Stimulated activated CD4-positive, alpha-beta T cell treated with anti-CD3 and anti-CD28 coated beads, Interleukin-1b, Interleukin-23, amount 100 ng/mL, for 4 hours (primary cell): Measurements from ENCODE around the gene CAMKMT.

Source experiments
- DNase-seq, 2 donors: peaks; one replicate each; pipeline ENCODE4 v3.0.0-alpha.2; 2020; ENCODE audit warnings: low read depth in 2 of 2

The CAMKMT gene

DNA sequence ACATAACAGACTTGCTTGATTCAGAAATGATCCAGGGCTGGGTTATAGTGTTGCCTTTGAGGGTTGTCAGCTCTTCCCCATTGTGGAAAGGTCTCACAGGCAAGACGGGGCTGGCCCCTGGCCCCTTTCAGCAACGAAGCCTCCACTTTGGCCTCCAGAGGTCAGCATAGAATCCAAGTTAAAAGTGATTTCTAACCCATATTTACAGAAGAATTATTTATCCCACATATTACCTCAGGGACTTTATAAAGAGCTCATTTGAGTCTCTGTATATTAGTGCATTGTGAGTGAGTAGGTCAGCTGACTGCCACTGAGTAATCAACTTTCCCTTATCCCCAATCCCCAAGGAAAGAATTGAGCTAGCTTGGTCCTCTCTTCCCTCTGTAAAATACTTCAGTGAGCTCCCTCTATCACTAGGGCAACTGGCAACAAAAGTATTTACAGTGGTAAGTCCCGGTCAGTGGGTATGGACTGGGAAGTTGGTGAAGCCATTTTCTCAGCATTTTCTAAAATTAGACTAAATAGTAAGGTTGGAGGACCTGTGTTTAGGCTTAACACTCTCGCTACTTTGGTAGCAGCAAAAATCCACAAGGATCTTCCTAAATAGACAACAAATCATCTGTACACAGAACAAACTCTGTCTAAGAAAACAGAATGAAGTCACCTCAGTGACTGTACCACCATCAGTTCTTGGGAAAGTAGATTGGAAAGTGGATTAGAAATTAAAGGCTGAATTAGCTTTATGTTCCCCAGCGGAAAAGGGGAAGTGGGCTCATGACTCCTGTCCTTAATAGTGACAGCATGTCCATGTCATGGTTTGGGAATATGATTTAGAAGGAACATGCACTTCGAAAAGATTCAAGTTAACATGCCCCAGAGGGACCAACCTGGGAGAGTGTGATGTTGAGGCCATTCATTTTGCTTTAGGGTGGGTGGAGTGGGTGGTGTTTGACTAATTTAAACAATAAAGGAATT, 408.8 kb downstream of the CAMKMT start:
- DNase-seq: no peak

DNA sequence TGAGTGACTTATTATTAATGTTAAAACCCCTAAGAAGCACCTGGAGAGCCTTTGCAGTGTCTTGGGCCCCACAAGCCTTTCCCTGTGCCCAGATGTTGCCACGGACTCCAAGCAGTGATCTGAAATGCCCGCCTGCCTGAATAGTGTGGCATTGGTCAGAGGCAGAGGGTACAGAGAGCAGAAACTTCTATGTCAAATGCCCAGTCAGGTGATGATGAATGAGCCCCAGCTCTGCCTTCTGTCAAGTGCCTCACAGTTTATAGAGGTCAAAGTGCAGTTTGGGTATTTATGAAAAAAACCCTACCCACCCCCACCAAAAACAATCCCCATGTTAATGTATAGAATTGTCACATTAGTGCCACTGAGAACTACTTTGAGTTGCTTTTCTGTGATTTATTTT, 409.8 kb downstream of the CAMKMT start:
- DNase-seq: no peak

DNA sequence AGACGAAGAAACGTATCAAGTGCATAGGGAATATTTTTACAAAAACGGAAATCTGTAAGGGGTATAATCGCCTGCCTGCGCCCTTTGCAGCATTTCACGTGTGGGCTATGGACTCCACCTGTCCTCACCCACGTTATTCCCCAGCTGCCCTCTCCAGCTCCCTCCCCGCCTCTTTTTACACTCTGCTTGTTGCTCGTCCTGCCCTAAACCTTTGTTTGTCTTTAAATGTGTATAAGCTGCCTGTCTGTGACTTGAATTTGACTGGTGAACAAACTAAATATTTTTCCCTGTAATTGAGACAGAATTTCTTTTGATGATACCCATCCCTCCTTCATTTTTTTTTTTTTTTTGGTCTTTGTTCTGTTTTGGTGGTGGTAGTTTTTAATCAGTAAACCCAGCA, 410.4 kb downstream of the CAMKMT start:
- DNase-seq: no peak

DNA sequence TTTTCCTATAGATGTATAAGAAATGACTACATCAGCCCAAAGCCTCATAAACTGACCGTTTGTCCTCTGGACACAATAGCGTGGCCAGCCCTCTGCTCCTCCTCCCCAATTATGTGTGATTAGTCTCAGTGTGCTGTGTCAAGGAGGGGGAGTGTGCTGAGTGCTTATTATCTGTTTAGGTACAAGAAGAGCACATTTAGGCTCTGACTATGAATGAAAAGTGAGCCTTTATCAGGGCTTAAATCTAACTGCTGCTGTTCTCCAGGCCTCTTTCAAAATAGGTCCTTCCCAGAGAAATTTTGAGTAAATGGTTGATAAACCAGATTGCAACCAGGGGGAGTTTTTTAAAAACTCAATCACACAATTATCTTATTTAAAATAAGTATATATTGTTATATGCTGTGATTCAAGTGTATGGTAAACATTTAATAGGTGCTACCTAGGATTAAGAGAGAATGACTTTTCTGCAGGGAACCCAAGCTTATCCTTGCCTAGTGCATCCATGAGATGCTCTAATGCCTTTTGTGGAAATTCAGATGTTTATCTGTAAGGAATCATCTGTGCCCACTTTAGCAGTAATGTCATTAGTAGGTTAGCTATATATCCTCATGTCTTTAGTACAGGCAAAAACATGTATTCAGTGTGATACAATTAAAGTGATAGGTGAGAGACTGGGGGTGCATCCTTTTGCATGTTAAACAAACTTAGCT, 411.1 kb downstream of the CAMKMT start:
- DNase-seq: no peak

DNA sequence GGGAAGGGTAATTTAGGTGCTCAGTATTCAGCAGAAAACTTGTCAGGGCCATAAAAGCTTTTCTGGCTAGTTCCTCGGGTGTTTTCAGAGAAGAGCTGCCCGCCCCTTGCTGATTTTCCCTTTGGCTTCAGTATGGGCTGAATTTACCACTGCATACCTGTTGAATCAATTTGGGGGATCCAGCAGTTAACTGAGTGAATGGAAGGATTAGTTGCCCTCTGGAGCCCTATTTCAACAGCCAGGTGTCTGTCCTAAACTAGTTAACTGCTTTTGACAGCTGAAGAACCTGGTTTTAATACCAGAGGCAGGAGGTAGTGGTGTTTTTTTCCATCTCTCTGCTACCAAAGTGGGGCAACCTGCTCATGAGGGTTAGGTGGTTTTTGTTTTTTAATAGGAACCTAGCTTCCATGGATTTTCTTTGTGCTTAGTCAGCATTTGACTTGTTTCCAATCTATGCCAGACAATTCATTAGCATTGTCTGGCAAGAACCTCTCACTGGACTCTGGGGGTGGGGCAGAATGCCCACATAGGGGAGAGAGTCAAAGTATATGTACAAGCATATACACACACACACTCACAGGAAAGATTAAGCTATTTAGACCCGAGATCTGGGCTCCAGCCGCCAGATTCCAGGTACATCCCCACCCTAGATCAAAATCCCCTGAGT, 413.2 kb downstream of the CAMKMT start:
- DNase-seq: no peak

DNA sequence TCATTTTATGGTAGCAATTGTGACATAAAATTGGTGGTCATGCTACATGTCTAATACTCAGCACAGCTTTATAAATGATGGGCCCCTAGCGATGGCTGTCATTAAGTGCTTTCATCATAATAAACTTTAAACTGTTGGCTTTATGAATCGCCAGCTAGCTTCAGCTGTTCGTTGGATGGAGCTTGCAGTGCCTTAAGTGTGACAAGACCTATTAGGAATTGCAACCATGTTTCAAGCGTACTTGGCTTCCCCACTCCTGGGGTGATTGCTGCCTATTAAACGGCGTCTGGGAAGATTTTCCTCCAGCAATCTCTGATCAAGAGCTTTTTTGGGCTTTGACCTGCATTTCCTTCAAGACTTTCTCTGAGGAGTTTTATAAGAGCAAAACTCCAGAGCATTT, 415.3 kb downstream of the CAMKMT start:
- no peak for DNase-seq

DNA sequence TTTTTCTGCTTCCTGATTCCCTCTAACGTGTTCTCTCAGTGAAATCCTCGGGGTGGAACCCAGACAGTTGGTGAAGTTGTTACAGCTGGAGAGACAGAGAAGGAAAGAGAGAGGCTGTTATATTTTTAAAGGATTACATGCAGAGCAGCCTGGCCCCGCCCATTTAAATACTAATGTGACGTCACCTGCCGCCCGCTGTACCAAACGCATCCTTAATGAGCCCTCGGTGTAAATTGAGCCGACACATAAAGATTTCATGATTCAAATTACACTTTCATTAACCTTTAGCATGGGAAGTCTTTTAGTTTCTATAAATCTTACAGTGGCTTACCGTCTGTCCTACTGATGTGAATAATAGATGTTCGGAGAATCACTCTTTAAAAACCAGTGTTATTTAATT, 415.8 kb downstream of the CAMKMT start:
- no peak for DNase-seq

DNA sequence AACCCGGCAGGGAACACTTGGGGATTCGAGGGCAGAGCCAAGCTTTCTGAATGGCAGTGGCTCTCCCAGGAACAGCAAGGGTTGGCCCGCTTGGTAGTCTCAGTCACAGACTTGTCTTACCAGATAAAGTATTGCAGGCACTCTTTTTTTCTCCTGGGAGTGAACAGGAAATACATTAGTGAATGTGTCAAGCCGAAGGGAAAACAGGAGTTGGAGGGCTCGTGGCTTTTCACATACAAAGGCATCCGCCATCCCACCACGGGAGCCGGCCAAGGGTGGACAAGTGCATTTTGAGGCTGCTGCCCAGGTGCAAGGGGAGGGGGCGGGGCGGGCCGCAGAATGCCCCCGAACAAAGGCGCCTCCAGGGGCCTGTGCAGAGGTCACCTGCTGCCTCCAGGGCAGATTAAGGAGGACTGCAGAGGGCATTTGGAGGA, 416.5 kb downstream of the CAMKMT start:
- no peak for DNase-seq

DNA sequence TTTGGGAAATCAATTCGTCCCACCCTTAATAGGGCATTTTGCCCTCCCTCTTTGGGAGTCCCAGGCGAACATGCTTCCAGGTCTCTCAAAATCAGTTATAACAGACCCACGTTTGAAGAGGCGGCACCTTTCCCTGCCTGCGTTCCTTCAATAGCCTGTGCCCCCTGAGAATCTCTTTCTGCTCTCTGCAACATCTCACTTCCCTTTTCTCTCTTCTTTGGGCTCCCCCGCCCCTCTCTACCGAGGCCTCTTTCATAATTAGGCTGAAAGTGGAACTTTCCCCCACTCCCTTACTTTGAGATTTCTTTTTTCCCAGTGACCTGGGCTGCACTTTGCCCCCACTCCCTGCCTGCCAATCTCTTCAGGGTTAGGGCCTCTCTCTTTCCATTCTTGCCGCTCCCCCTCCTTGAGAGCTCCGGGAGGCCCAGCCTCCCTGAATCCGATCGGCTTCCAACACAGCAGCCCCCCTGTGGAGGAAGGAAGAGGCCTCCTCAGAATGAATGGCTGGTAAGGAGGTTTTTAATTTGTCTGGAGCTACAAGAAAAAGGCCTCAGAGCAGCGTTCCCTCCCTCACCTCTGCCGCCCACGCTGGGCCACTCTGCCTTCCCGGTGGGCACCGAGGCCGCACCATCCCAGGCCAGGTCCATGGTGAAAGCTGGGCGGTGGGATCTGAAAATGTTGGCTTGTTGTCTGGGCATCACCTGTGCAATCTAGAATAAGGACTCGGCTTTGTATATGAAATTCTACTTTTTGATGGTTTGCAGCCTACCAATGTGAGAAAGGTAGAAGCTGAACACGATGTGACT, 417.1 kb downstream of the CAMKMT start:
- DNase-seq: no peak

DNA sequence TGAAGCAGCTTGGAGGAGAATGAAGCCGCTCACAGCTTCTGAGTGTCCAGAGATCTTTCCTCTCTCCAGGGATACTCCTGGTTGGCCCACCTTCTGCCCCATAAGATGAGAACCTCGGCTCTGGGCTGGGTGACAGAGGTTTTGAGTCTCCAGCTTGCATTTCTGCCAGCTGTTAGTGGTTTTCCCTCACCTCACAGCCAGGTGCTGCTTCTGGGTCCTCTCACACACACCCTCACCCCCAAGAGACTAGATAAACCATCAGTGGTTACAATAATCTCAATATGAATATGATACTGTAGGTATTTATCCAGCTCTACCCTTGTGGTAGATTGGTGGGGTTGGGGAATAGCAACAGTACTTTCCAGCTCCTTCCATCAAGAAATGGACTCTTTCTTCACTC, 418.0 kb downstream of the CAMKMT start:
- DNase-seq: no peak

DNA sequence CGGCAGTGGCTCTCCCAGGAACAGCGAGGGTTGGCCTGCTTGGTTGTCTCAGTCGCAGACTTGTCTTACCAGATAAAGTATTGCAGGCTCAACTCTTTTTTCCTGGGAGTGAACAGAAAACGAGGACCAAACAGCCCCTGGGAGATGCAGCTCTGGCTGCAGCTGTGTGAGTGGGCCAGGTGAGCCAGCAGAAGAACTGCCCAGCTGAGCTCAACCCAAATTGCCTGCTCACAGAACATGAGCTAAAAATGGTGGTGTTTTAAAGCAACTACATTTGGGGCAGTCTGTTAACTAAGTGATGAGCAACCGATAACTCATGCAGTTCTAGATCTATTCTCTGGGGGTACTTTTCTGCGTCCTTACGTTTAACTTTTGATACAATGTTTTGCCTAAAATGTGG, 418.7 kb downstream of the CAMKMT start:
- DNase-seq: no peak

DNA sequence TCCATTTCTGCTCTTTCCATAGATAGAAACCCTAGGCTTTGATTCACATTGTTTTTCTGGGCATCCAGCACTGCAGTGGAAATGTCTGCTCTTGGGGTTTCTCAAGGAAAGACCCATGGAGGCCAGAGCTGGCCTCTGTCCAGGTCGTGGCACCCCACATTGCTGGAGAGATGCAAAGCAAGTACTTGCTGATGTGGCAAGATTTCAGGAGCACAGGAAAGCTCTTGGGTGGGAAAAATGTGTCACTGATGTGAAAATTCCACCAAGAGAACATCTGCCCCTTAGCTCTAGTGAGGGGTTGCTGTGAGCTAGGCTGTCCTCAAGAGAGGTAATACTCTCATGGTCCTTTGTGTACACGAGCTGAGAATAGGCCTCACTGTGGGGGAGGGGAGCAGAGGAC, 423.7 kb downstream of the CAMKMT start:
- DNase-seq: no peak

DNA sequence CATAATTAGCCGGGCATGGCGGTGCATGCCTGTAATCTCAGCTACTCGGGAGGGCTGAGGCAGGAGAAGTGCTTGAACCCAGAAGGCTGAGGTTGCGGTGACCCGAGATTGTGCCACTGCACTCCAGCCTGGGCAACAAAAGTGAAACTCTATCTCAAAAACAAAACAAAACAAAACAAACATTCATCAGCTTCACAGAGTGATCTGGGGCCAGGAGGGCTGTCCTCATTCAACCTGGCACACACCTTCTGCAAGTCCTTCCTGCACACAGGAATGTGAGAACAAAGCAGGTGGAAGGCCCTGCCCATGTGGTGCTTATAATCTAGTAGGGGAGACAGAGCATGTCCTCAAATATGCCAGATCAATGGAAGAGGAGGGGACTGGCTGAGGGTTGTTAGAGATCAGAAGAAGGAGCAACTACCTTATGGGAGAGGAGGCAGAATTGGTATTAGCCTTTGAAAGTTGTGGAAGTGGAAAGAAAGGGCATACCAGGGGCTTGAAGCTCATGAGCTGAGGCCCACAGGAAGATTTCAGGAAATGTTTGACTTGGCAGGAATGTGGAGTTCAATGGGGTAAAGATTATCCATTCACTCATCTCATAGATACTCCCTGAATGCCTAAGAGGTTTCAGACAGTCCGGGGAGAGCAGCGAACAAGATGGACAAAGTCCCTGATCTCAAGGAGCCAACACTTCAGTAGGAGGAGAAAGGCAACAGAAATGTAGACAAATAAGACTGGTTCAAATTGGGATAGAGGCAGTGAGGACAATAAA, 424.5 kb downstream of the CAMKMT start:
- no peak for DNase-seq

DNA sequence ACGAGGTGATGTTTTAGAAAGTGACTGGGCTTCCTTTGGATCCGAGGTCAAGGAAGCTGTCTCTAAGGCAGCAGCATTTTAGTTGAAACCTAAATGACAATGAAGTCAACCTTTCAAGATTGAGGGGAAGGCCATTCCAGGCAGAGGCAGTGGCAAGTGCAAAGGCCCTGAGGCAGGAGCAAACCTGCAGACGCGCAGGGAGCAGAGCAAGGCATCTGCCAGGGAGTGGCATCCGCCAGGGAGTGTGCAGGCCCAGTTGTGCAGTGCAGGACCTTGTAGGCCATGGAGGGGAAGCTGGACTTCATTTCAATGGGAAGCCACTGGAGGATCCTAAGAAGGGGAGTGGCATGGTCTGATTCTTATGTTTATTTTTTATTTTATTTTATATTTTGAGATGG, 425.1 kb downstream of the CAMKMT start:
- DNase-seq: no peak

DNA sequence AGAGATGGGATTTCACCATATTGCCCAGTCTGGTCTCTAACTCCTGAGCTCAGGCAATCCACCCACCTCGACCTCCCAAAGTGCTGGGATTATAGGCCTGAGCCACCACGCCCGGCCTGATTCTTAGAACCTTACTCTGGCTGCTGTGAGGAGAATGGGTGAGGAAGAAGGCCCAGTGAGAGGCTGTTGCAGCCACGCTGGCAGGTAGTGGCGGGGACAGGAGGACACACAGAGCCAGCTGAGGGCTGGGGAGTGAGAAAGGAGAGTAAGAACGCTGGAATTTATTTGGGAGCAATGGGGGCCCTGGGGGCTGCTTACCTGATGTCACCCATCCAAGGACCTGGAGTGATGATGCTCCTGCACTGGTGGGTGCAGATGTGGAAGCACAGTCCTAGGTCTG, 425.9 kb downstream of the CAMKMT start:
- DNase-seq: no peak

DNA sequence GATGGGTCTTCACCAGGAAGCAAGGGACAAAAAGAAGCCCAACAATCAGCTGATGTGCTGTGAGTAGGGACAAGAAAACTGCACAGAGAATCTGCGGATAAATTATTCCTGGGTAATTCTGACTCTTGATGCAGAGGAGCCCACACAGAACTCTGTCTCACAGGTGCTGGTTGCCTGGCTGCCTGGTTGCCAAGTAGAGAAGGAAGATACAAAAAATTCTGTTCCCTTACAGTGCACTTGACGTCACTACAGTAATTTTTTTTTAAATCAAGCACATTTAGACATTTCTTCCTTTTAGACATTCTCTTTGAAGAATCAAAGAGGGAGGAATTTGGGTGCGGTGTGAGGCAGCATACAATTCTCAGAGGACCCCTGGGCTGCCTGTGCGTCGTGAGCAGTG, 427.7 kb downstream of the CAMKMT start:
- no peak for DNase-seq

DNA sequence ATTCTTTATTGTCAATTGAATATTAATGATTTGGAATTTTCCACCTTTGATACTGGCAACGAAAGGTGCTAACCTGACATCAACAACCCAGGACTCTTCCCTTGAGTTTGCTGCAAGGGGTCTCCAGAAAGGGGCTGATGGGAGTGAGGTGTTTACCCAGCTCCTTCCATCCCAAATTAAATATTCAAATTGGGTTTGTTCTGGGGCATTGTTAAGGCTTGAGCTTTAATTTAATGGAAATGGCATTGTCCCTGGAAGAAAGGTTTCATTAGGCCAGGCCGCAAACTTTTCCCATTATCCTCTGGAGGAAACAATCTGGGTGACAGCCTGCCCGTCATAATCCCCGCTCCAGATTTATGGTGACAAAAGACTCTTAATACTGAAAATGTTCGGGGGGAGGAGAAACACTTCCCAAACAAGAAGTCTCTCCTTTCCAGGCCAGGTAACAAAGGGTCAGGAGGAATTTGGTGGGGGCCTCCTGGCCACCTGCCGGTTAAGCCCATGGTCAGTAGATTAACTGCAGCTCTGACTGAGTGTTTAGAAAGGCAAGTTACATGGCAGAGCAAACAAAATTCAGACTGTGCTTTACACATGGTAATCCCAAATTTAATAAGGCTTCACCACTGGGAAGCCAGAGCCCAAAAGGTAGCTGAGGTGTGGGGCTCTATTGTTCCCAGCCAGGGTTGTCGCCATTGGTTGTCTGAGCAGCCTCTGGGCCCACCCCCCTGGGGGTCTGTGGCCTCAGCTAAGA, 428.4 kb downstream of the CAMKMT start:
- no peak for DNase-seq

DNA sequence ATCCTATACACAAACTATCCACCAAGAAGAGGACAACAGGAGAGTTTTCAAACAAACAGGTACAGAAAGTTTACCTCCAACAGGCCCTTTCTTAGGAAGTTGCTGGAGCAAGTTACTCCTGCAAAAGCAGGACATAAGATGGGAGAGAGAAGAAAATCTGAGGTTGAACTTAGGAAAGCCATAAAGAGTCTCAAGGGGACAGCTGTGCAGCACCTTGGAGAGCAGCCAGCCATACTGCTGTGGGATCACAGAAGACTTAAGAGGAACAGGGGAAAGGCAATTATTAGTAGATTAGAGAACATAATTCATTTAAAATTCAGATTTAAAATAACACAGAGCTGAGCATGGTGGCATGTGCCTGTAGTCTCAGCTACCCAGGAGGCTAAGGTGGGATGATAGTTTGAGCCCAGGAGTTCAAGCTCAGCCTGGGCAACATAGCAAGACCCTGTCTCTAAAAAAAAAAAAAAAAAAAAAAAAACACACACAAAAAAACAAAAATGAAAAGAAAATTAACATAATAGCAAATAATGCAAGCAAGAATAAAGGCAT, 431.6 kb downstream of the CAMKMT start:
- no peak for DNase-seq

DNA sequence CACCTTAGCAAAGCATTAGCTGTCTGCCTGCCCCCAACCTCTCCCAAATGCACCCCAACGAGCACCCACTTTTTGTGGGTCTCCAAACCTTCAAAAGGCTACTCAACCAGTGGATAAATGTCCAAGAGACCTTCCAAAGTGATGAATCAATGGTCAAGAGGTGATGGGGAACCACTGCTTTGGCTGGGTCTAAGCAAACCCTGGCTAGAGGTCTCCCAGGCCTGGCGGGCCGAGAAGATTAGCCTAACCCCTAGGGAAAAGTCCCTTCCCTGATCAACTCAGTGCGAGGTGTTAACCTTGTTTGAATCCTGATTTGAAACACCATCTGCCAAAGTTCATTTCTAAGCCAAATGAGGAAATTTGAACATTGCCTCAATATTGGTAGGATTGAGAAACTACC, 435.0 kb downstream of the CAMKMT start:
- no peak for DNase-seq

DNA sequence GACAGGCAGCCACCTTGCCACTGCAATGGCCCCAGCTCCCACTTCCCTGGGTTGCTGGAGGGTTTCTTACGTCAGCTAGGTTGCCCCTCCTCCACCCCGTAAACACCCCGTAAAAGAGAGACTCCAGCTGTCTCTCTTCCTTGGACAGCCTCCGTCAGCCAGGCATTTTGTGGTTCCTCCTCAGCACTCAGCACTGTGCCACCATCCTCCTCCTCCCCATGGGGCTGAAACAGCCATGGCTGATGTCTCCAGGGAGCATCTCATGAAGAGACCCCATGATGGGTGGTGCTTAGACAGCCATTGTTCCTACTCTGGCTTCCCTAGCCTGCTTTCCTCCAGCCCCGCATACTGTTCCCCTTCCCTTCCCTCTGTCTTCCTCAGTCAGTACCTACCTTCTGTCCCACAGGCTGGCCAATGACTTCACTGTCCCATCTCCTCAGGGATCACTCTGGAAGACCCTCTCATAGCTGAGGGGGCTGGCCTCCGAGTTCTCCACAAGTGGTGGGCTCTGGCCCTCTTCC, 436.5 kb downstream of the CAMKMT start:
- no peak for DNase-seq
